Cortex of kidney (tissue), 1 donor: ENCODE data around the gene THEM5.
"Not testable (repeated sequence)": the region's sequence is repeated elsewhere in the genome, so short reads cannot be mapped to it uniquely, and the experiment has no call there.

Experiments used
- DNase-seq: peaks from one replicate; lab custom pipeline; 2025; lab: John Stamatoyannopoulos, UW

Gene THEM5

GRCh38 chr1:151867765-151868411 lies 14.4 kb upstream of the THEM5 start:
- no peak for DNase-seq

GRCh38 chr1:151867321-151867720 lies 13.8 kb upstream of the THEM5 start:
- no peak for DNase-seq

- DNase-seq: no peak
Measured at GRCh38 chr1:151864411-151864810, 10.9 kb upstream of the THEM5 start.

DNA sequence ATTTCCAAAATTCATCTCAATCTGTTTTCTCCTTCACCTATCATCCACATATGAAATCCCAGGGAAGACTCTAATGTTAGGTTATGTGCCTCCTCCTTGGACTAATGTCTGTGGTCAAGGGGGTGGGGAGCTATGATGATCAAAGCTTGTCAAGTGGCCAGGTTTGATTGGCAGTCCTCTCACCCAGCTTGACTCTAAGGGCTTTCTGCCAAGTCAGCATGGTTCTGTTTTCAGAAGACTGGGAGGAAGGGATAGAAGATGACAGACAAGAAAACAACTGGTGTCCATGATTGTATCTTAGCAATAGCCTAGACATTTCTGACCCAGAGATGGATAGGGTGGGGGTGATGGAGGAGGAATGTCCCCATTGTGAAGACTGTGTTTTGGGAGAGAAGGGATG lies 9.1 kb upstream of the THEM5 start:
- no peak for DNase-seq

DNA sequence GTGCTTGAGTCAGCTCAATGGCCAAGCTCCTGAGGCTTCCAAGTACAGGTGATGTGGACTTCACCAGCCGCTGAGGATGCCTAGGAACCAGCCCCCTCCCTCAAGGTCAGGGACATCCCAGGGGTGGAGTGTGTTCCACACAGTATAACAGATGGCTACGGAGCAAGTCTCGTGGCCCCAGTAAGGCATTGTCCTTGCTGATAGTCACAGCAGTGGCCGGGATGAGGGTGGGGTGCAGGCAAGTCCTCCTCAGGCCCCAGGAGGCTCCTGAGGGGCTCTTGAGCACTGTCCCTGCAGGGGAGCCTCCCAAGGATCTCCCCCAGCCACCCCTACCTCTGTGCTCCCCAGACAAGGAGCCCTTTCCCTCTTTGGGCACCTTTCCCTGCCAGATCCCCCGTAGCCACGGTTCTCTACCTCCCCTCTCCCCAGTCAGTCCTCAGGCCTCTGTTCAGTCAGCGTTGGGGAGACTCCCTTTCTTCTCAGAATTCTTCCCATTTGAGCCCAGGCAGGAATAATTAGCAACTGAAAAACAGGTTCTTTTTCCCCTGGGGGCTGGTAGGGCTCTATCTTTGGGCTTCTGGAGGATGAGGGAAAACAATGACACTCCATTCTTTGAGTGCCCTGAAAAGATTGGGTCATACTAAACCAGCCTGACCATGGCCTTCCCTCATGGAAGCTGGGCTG lies 7.1 kb upstream of the THEM5 start:
- DNase-seq: no peak

GRCh38 chr1:151859891-151860293 lies 6.4 kb upstream of the THEM5 start:
- DNase-seq: no peak

GRCh38 chr1:151858886-151859665 lies 5.6 kb upstream of the THEM5 start:
- no peak for DNase-seq

GRCh38 chr1:151858030-151858746 lies 4.7 kb upstream of the THEM5 start:
- DNase-seq: no peak

GRCh38 chr1:151855933-151856332 lies 2.4 kb upstream of the THEM5 start:
- DNase-seq: no peak

- DNase-seq: not testable (repeated sequence)
Measured at GRCh38 chr1:151855516-151855915, 2.0 kb upstream of the THEM5 start.

GRCh38 chr1:151854658-151855057 lies 1.1 kb upstream of the THEM5 start:
- no peak for DNase-seq

DNA sequence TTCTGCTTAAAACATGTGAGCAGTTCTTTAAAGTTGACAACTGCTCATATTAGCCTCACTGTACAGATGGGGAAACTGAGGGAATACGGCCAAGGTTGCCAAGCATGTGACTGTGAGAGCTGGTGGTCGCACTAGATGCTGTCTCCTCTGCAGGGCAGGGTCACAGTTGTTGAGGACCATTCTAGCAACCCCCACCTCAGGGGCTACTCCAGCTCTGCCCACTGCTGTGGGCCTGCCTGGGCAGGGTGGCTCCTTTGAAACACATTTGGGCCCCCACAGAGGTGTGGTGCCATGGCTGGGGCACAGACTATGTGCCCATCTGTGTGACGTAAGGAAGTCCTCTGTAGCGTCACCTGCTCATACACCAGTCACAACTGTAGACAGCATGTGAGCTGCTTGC lies 779 bp downstream of the THEM5 start:
- no peak for DNase-seq

DNA sequence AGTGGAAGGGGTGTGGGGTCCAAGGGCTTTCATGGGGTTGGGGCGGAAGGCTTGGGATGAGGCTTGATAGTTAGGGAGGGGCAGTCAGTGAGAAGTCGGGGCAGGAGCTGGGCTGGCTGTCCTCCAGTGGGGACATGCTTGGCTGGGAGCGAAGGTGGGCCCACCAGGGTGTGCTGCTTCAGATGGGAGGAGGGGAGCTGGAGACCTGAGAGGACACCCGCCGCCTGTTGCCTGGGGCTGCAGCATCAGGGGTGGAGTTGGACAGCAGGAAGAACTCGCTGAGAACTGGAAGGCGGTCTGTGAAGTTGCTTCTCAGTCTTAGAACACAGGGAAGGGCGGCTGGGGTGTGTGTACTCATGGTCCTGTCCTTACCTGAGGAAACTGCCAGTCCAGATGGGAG lies 1.6 kb downstream of the THEM5 start:
- DNase-seq: no peak

- DNase-seq: no peak
Measured at GRCh38 chr1:151849871-151850270, 3.6 kb downstream of the THEM5 start.

DNA sequence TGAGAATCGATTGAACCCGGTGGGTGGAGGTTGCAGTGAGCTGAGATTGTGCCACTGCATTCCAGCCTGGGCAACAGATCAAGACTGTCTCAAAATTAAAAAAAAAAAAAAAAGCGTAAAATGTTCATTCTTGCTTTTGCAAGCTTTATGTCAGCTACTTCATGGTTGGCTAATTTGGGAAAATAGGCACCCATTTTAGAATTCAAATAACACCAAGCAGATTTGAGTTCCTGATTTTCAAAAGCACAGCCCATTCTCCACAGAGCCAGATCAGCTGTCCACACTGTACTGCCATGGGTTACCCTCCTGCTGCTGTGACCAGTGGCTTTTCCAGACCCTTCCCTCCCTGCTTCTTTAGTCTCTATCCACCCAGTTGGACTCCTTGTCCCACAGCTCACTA lies 4.4 kb downstream of the THEM5 start:
- DNase-seq: no peak

GRCh38 chr1:151847867-151848596 lies 5.5 kb downstream of the THEM5 start:
- no peak for DNase-seq

DNA sequence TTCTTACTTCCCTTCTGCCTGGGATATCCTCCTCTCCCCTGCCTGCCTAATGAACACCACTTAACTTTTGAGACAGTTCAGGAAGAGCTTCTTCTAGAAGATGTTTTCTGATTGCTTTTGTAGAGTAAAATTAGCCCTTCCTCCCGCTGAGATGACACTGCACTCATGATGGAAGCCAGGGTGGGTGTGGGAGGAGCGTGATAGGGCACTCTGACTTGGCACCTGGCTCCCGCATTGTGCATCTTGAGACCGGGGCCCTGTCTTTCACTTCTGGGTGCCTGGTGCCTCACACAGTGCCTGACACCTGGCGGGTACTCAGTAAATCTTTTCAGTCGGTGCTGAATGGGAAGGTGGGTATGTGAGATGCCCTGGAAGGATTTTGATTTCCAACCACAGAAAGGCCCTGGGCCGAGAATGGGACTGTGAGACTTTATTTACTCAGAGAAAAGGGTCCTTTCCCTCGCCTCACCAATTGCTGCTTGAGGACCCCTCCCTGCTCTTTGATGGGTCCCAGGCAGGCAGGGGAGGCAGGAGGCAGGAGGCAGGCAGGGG lies 6.8 kb downstream of the THEM5 start:
- no peak for DNase-seq

DNA sequence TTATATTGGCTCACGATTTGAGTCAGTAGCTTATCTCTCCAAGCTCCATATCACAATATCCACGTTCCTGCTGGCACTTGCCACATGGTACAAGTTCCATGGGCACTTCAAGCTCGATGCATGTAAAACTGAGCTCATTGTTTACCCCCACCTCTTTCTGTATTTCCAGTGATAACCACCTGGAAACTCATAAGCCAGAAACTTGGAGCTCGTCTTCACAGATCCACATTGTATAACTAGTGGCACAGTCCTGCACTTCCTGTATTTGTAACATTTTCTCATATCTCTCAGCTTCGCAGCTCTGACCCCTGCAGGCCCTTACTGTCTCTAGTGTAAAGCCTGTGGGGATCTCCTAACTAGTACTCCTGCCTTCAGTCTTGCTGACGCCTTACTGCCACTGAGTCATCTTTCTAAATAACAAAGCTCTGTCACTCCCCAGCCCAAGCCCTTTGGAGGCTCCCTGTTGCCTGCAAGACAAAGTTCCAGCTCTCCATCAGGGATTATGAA lies 7.4 kb downstream of the THEM5 start:
- DNase-seq: no peak

GRCh38 chr1:151843398-151843797 lies 10.1 kb downstream of the THEM5 start:
- DNase-seq: no peak

DNA sequence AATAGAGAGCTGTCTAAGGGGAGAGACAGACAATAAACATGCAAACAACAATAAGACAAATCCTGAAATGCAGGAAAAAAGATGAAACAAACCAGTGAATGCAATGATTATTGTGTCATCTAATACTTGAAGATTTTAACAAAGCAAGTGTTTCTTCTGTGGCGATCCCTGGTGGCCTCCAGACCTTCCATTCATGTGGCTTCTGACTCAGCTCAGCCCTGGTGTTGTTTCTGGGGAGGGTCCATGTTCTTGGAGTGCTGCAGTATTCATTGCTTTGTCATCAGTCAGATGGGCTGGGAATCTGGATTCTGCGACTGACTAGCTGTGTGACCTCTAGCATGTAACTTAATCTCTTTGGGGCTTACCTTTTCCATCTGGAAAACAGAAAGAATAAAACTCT lies 12.4 kb downstream of the THEM5 start:
- DNase-seq: no peak

GRCh38 chr1:151840421-151840820 lies 13.1 kb downstream of the THEM5 start:
- no peak for DNase-seq
